Activated B cell treated with CpG ODN at 0.5 μM for 24 hours (primary cell): ENCODE data around the gene ADRA2C. TPM values are rescaled to one million over a fixed set of nuclear protein-coding genes. Genes with fewer than 3 reads are reported as not detected.

Experiments
- ATAC-seq: fragments of 200-7000 bp; cut with Tn5 transposase; one replicate; pipeline ENCODE4 v1.10.0; 2021; ENCODE audit warnings: low read depth, mild to moderate bottlenecking, moderate library complexity
- CTCF ChIA-PET: fragments of 350-600 bp; sonication (Branson Sonifier 250); formaldehyde crosslinking; loops from one replicate; lab custom pipeline; 2021; ENCODE audit warnings: antibody characterized with exemption; lab: Charles Lee
- POLR2A ChIA-PET: fragments of 350-600 bp; sonication (Branson Sonifier 250); formaldehyde crosslinking; loops from one replicate; lab custom pipeline; 2021; ENCODE audit warnings: antibody characterized with exemption; lab: Charles Lee
- DNase-seq: peaks from one replicate; pipeline ENCODE4 v3.0.0; 2022
- H3K27ac Mint-ChIP-seq: one replicate; pipeline ENCODE4 v1.8.0; 2020; ENCODE audit warnings: mixed read lengths
- H3K27me3 Mint-ChIP-seq: one replicate; pipeline ENCODE4 v1.8.0; 2021; ENCODE audit warnings: mixed read lengths
- H3K36me3 Mint-ChIP-seq: one replicate; pipeline ENCODE4 v1.8.0; 2021; ENCODE audit warnings: low read depth, mixed read lengths
- H3K4me1 Mint-ChIP-seq: one replicate; pipeline ENCODE4 v1.8.0; 2021; ENCODE audit warnings: mixed read lengths
- H3K4me3 Mint-ChIP-seq: one replicate; pipeline ENCODE4 v1.8.0; 2020; ENCODE audit warnings: mild to moderate bottlenecking, mixed read lengths
- H3K9me3 Mint-ChIP-seq: one replicate; pipeline ENCODE4 v1.8.0; 2020; ENCODE audit warnings: mixed read lengths
- CTCF ChIP-seq: fragments of 200-600 bp; IDR thresholded peaks from one replicate; pipeline ENCODE4 v1.8.0; 2022; ENCODE audit warnings: antibody characterized with exemption, mild to moderate bottlenecking
- intact Hi-C: fragments of 100-400 bp; cut with micrococcal nuclease; formaldehyde crosslinking; loops from one replicate; pipeline ENCODE4 v1.15.1; 2024
- total RNA-seq: library from RNA; stranded (reverse); gene quantifications from 2 replicates; pipeline ENCODE4 v1.2.3, GENCODE V29; 2022

Gene ADRA2C
- total RNA-seq, 1 donor from 2014 or later, result not detected

- Mint-ChIP-seq H3K9me3 (peaks cover 2% of the 10 kb centered on the region), H3K4me3 (no peak overlapping the region), H3K27ac (no peak overlapping the region), H3K27me3 (peaks cover 11% of the 10 kb centered on the region), H3K36me3 (no peaks in the 10 kb centered on the region), H3K4me1 (no peaks in the 10 kb centered on the region)
- POLR2A ChIA-PET, result no interaction called here
- DNase-seq (no peak), ATAC-seq (no peak)
- CTCF ChIA-PET, result no interaction called here
- intact Hi-C loops, result no loop called here
- no peak for TF ChIP-seq CTCF
Measured at GRCh38 chr4:3760841-3761240, 5.3 kb upstream of the ADRA2C start.

- DNase-seq (no peak), ATAC-seq (no peak)
- Mint-ChIP-seq H3K9me3 (no peaks in the 10 kb centered on the region), H3K4me3 (no peak overlapping the region), H3K36me3 (no peaks in the 10 kb centered on the region), H3K27ac (no peak overlapping the region), H3K4me1 (peaks cover 3% of the 10 kb centered on the region), H3K27me3 (peaks cover 16% of the 10 kb centered on the region)
- CTCF ChIA-PET, result no interaction called here
- no peak for TF ChIP-seq CTCF
- POLR2A ChIA-PET, result no interaction called here
- intact Hi-C loops, result no loop called here
Measured at GRCh38 chr4:3762264-3762663, 3.9 kb upstream of the ADRA2C start.

GRCh38 chr4:3762753-3763549 lies 3.2 kb upstream of the ADRA2C start:
- Mint-ChIP-seq H3K4me3 (no peak overlapping the region), H3K27ac (no peak overlapping the region), H3K9me3 (no peaks in the 10 kb centered on the region), H3K27me3 (peaks cover 19% of the 10 kb centered on the region), H3K36me3 (no peaks in the 10 kb centered on the region), H3K4me1 (peaks cover 6% of the 10 kb centered on the region)
- ChIA-PET POLR2A (no interaction called here), CTCF (no interaction called here)
- intact Hi-C loops, result no loop called here
- TF ChIP-seq CTCF, result no peak
- ATAC-seq (no peak), DNase-seq (no peak)

- H3K9me3 Mint-ChIP-seq, result no peaks in the 10 kb centered on the region
- DNase-seq (no peak), ATAC-seq (no peak)
- no peak for TF ChIP-seq CTCF
- peaks cover 23% of the 10 kb centered on the region for H3K27me3 Mint-ChIP-seq
- no peaks in the 10 kb centered on the region for H3K36me3 Mint-ChIP-seq
- no peak overlapping the region for H3K27ac Mint-ChIP-seq
- ChIA-PET POLR2A (no interaction called here), CTCF (no interaction called here)
- H3K4me1 Mint-ChIP-seq, result peaks cover 6% of the 10 kb centered on the region
- H3K4me3 Mint-ChIP-seq, result no peak overlapping the region
- intact Hi-C loops, result no loop called here
Measured at GRCh38 chr4:3765271-3766035, 732 bp upstream of the ADRA2C start.

- Mint-ChIP-seq H3K4me3 (no peak overlapping the region), H3K27ac (no peak overlapping the region), H3K27me3 (peaks cover 27% of the 10 kb centered on the region), H3K9me3 (no peaks in the 10 kb centered on the region), H3K36me3 (no peaks in the 10 kb centered on the region), H3K4me1 (peaks cover 6% of the 10 kb centered on the region)
- TF ChIP-seq CTCF, result no peak
- no peak for ATAC-seq
- POLR2A ChIA-PET, result no interaction called here
- CTCF ChIA-PET, result no interaction called here
- no peak for DNase-seq
- intact Hi-C loops, result no loop called here
Measured at GRCh38 chr4:3766785-3767569, 792 bp downstream of the ADRA2C start.
